A549 (cell line): ENCODE measurements around the gene PTPRD. TPM values are rescaled to one million over a fixed set of nuclear protein-coding genes. Genes with fewer than 3 reads are reported as not detected.

Experiments used
- ATAC-seq, 2 experiments: fragments of 200-7000 bp in 1 of 2; fragments of >200 bp in 1 of 2; cut with Nextera tagmentation in 1 of 2; cut with Tn5 transposase in 1 of 2; 3 replicates each; pipeline versions ENCODE4 v1.8.0 to v1.9.1; 2018 to 2020; ENCODE audit warnings: mild to moderate bottlenecking in 1 of 2, moderate library complexity in 1 of 2
- CTCF ChIA-PET: fragments of 300-600 bp; sonication (Branson Sonifier 250); formaldehyde crosslinking; extraction: SDS; loops from one replicate; lab custom pipeline; 2021; ENCODE audit warnings: antibody characterized with exemption, inconsistent platforms; lab: Yijun Ruan, JAX
- POLR2A ChIA-PET: fragments of 350-600 bp; formaldehyde crosslinking; extraction: SDS; loops from one replicate; lab custom pipeline; 2021; ENCODE audit warnings: antibody characterized with exemption, inconsistent platforms; lab: Yijun Ruan, JAX
- DNase-seq, 2 experiments: peaks; one replicate each; pipeline versions ENCODE4 v3.0.0 to v3.0.0-alpha.2; 2011 to 2016; ENCODE audit warnings: low read depth in 1 of 2, low spot score in 1 of 2
- FAIRE-seq: peaks from 2 replicates; lab custom pipeline; 2011; peaks lifted over from hg19 to GRCh38; lab: Jason Lieb, UNC
- H3K27ac ChIP-seq, 2 experiments: fragments of >200 bp; sonication (Bioruptor Twin); formaldehyde crosslinking; 3 replicates each; pipeline ENCODE4 v1.5.1; 2016 to 2017
- H3K4me1 ChIP-seq: fragments of >200 bp; sonication (Bioruptor Twin); formaldehyde crosslinking; 3 replicates; pipeline ENCODE4 v1.6.1; 2016
- H3K4me2 ChIP-seq: fragments of >200 bp; sonication (Bioruptor Twin); formaldehyde crosslinking; 3 replicates; pipeline ENCODE4 v1.6.1; 2016
- H3K4me3 ChIP-seq: fragments of >200 bp; sonication (Bioruptor Twin); formaldehyde crosslinking; 3 replicates; pipeline ENCODE4 v1.5.1; 2016
- H3K9me3 ChIP-seq: fragments of >200 bp; sonication (Bioruptor Twin); formaldehyde crosslinking; 3 replicates; pipeline ENCODE4 v1.6.1; 2016
- ATOH8 ChIP-seq: fragments of 250-450 bp; sonication (Bioruptor Pico); IDR thresholded peaks from 2 replicates; pipeline ENCODE4 v1.5.0; 2020; ENCODE audit warnings: low read depth, mild to moderate bottlenecking, moderate library complexity
- BCL3 ChIP-seq: fragments of >200 bp; sonication (Bioruptor Twin); formaldehyde crosslinking; IDR thresholded peaks from 3 replicates; pipeline ENCODE4 v1.6.1; 2016
- CEBPB ChIP-seq, 2 experiments: fragments of >200 bp in 1 of 2; sonication (Bioruptor Twin) in 1 of 2; formaldehyde crosslinking in 1 of 2; IDR thresholded peaks; 2 replicates each; pipeline ENCODE4 v1.6.1; 2012 to 2016
- CHD2 ChIP-seq: fragments of 150-350 bp; IDR thresholded peaks from 2 replicates; pipeline ENCODE4 v1.6.1; 2014; ENCODE audit warnings: low read length; ENCODE audit not compliant: partially characterized antibody
- E2F6 ChIP-seq: IDR thresholded peaks from 2 replicates; pipeline ENCODE4 v1.6.1; 2012; ENCODE audit warnings: low read depth, borderline replicate concordance
- EHF ChIP-seq: fragments of 250-450 bp; sonication (Bioruptor Pico); IDR thresholded peaks from 2 replicates; pipeline ENCODE4 v1.5.0; 2020; ENCODE audit warnings: mild to moderate bottlenecking
- ELK1 ChIP-seq: fragments of 150-350 bp; IDR thresholded peaks from 2 replicates; pipeline ENCODE4 v1.6.1; 2014; ENCODE audit warnings: low read depth, mild to moderate bottlenecking, low read length
- FOSB ChIP-seq: fragments of 250-450 bp; sonication (Bioruptor Pico); IDR thresholded peaks from 2 replicates; pipeline ENCODE4 v1.5.0; 2020; ENCODE audit warnings: mild to moderate bottlenecking, moderate library complexity
- HDAC2 ChIP-seq: fragments of 200-600 bp; sonication (generic); IDR thresholded peaks from 2 replicates; pipeline ENCODE4 v1.6.1; 2016
- HEYL ChIP-seq: fragments of 250-450 bp; sonication (Bioruptor Pico); IDR thresholded peaks from 2 replicates; pipeline ENCODE4 v1.8.0; 2021; ENCODE audit warnings: mild to moderate bottlenecking, moderate library complexity
- HOXB13 ChIP-seq: fragments of 250-450 bp; sonication (Bioruptor Pico); IDR thresholded peaks from 2 replicates; pipeline ENCODE4 v1.5.0; 2020; ENCODE audit warnings: low read depth, mild to moderate bottlenecking, moderate library complexity
- JUNB ChIP-seq: fragments of >200 bp; sonication (Bioruptor Twin); formaldehyde crosslinking; IDR thresholded peaks from 2 replicates; pipeline ENCODE4 v1.6.1; 2016
- KDM1A ChIP-seq: fragments of 200-600 bp; sonication (generic); IDR thresholded peaks from 2 replicates; pipeline ENCODE4 v1.6.1; 2016; ENCODE audit warnings: low read depth, mild to moderate bottlenecking
- KDM5A ChIP-seq: fragments of 200-600 bp; sonication (generic); IDR thresholded peaks from 2 replicates; pipeline ENCODE4 v1.6.1; 2016; ENCODE audit warnings: antibody characterized with exemption, mild to moderate bottlenecking
- MAFK ChIP-seq: fragments of 450-650 bp; IDR thresholded peaks from 2 replicates; pipeline ENCODE4 v1.6.1; 2014; ENCODE audit not compliant: partially characterized antibody
- MAX ChIP-seq: IDR thresholded peaks from 2 replicates; pipeline ENCODE4 v1.6.1; 2012
- MAZ ChIP-seq: fragments of 150-350 bp; IDR thresholded peaks from 2 replicates; pipeline ENCODE4 v1.6.1; 2014; ENCODE audit warnings: antibody characterized with exemption, low read depth, low read length, borderline replicate concordance
- NFE2L2 ChIP-seq: fragments of 150-350 bp; conservative IDR thresholded peaks from 2 replicates; pipeline ENCODE4 v1.6.1; 2014; ENCODE audit warnings: low read length
- POLR2AphosphoS2 ChIP-seq: conservative IDR thresholded peaks from 2 replicates; pipeline ENCODE4 v1.6.1; 2012; ENCODE audit warnings: low read length, improper control_type of control experiment, inconsistent platforms
- RCOR1 ChIP-seq: fragments of 150-350 bp; IDR thresholded peaks from 2 replicates; pipeline ENCODE4 v1.6.1; 2014; ENCODE audit warnings: antibody characterized with exemption, low read length, low read depth
- TFCP2L1 ChIP-seq: fragments of 250-450 bp; sonication (Bioruptor Pico); IDR thresholded peaks from 2 replicates; pipeline ENCODE4 v1.5.0; 2021; ENCODE audit warnings: mild to moderate bottlenecking
- TP53 ChIP-seq: fragments of 250-450 bp; sonication (Bioruptor Pico); IDR thresholded peaks from 2 replicates; pipeline ENCODE4 v1.5.0; 2021; ENCODE audit warnings: mild to moderate bottlenecking, moderate library complexity
- USF2 ChIP-seq: fragments of 450-650 bp; IDR thresholded peaks from 2 replicates; pipeline ENCODE4 v1.6.1; 2014; ENCODE audit warnings: antibody characterized with exemption
- ZNF302 ChIP-seq: fragments of 250-450 bp; sonication (Bioruptor Pico); IDR thresholded peaks from 2 replicates; pipeline ENCODE4 v1.9.0; 2021; ENCODE audit warnings: inconsistent platforms, mild to moderate bottlenecking, moderate library complexity
- ZSCAN20 ChIP-seq: fragments of 250-450 bp; sonication (Bioruptor Pico); IDR thresholded peaks from 2 replicates; pipeline ENCODE4 v1.8.0; 2022; ENCODE audit warnings: mild to moderate bottlenecking, moderate library complexity
- WGBS: methylation state at CpG from one replicate; pipeline ENCODE4 v1.1.6; 2017; ENCODE audit errors: missing lambda C conversion rate; 5-methylcytosine and 5-hydroxymethylcytosine counted together
- polyA plus RNA-seq, 4 experiments: library from polyadenylated mRNA; depleted of rRNA in 3 of 4; stranded (reverse); fragments of >200 nt; fragmentation: RNase III in 1 of 4; extraction: RNeasy Plus Mini Kit Qiagen cat#74134 plus additional on column Dnase treatment in 1 of 4; gene quantifications; 2 replicates in 3 of 4; 3 replicates in 1 of 4; pipeline ENCODE4 v1.2.3, GENCODE V29; 2011 to 2017

Gene PTPRD
- polyA plus RNA-seq, 2 of the 4 experiments (the other 2 are of a cell fraction), result 0.39 to 1.3 TPM

- 5% methylated on average over 4 of the region's 4 CpGs for WGBS
- Histone ChIP-seq H3K9me3 (no peaks in the 10 kb centered on the region), H3K4me3 (no peak overlapping the region), H3K27ac (no peak overlapping the region), H3K4me2 (no peak overlapping the region), H3K4me1 (no peaks in the 10 kb centered on the region)
- CTCF ChIA-PET, result no interaction called here
- FAIRE-seq (no peak), ATAC-seq (no peak), DNase-seq (no peak)
- POLR2A ChIA-PET, result no interaction called here
- TF ChIP-seq ZNF302 (CRISPR knock-in tag) (no peak), HEYL (CRISPR knock-in tag) (no peak), FOSB (CRISPR knock-in tag) (no peak), ELK1 (no peak), TP53 (CRISPR knock-in tag) (no peak), MAFK (no peak)
Measured at GRCh38 chr9:8382777-8383527, 2229.8 kb downstream of the PTPRD start.

- Histone ChIP-seq H3K9me3 (no peaks in the 10 kb centered on the region), H3K4me3 (no peak overlapping the region), H3K4me1 (no peaks in the 10 kb centered on the region), H3K27ac (no peak overlapping the region), H3K4me2 (no peak overlapping the region)
- ChIA-PET CTCF (no interaction called here), POLR2A (no interaction called here)
- DNase-seq, result no peak
- no peak for ATAC-seq
- TF ChIP-seq ZNF302 (CRISPR knock-in tag) (no peak), KDM5A (no peak), HDAC2 (no peak), USF2 (no peak), ZSCAN20 (CRISPR knock-in tag) (no peak), BCL3 (no peak)
- 3% methylated on average over 1 of the region's 1 CpG for WGBS
- no peak for FAIRE-seq
Measured at GRCh38 chr9:8382266-8382665, 2230.5 kb downstream of the PTPRD start.

GRCh38 chr9:8381601-8382000 is 2231.2 kb downstream of the PTPRD start:
- POLR2A ChIA-PET, result no interaction called here
- TF ChIP-seq CEBPB (IDR thresholded peaks at IDR 0.05) (no peak), KDM1A (no peak), ATOH8 (no peak), EHF (no peak), MAZ (no peak)
- FAIRE-seq (no peak), DNase-seq (no peak), ATAC-seq (no peak)
- Histone ChIP-seq H3K4me2 (no peak overlapping the region), H3K4me3 (no peak overlapping the region), H3K9me3 (no peaks in the 10 kb centered on the region), H3K4me1 (no peaks in the 10 kb centered on the region), H3K27ac (no peak overlapping the region)
- WGBS, result 21% methylated on average over 3 of the region's 3 CpGs
- CTCF ChIA-PET, result no interaction called here

GRCh38 chr9:8374471-8374870 is 2238.3 kb downstream of the PTPRD start:
- POLR2A ChIA-PET, result no interaction called here
- H3K4me2 ChIP-seq, result no peak overlapping the region
- 10% methylated on average over 3 of the region's 3 CpGs for WGBS
- DNase-seq, result no peak
- no peaks in the 10 kb centered on the region for H3K4me1 ChIP-seq
- no peak for ATAC-seq
- CTCF ChIA-PET, result no interaction called here
- H3K4me3 ChIP-seq, result no peak overlapping the region
- no peak for FAIRE-seq
- no peak overlapping the region for H3K27ac ChIP-seq
- H3K9me3 ChIP-seq, result no peaks in the 10 kb centered on the region
- TF ChIP-seq HOXB13 (CRISPR knock-in tag) (no peak), POLR2AphosphoS2 (no peak), NFE2L2 (no peak), E2F6 (no peak), CHD2 (no peak), TFCP2L1 (no peak), RCOR1 (no peak), MAX (no peak), JUNB (no peak)
